ENCODE results near the gene PGGT1B. TPM values are rescaled to one million over a fixed set of nuclear protein-coding genes. Genes with fewer than 3 reads are reported as not detected.

The PGGT1B gene
- total and polyA plus RNA-seq, 9 of the 15 experiments (the other 6 are each of a cell fraction or from before 2014, with no cell fraction given) = 5.3 to 33.7 (median 19.8) TPM

DNA sequence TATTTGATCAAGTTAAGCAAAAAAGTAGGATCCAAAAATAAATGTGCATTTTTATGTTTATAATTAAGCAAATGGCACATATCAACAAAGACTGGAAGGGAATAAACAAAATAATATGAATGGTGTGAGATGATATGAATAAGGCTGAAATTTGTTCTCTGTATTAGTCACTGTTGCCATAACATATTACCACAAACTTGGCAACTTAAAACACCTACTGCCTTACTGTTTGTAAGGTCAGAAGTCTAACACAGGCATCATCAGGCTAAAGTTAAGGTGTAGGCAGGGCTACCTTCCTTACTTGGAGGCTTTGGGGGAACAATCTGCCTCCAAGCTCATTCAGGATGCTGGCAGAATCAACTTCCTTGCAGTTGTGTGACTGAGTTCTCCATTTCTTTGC lies 19.3 kb downstream of the PGGT1B start:
- H2AFZ ChIP-seq (ENCODE audit: low read depth, low read length) = no peak overlapping the region
- FAIRE-seq = no peak
- CTCF ChIA-PET (ENCODE audit: low intra/inter-chr PET ratio) = no interaction called here
- no peaks in the 10 kb centered on the region for H4K20me1 ChIP-seq (replicated peaks; ENCODE audit: control insufficient read depth, insufficient read depth, low read length)
- no peak overlapping the region for H3K4me3 ChIP-seq
- POLR2A ChIA-PET = no interaction called here
- H3K9me1 ChIP-seq (ENCODE audit: control insufficient read depth, insufficient read depth, low read length) = no peaks in the 10 kb centered on the region
- TF ChIP-seq IRF2 (CRISPR knock-in tag; IDR thresholded peaks at IDR 0.05) (no peak), MCM2 (IDR thresholded peaks at IDR 0.05; ENCODE audit: low read depth) (no peak)
- TF ChIP-seq, protein P1, sequence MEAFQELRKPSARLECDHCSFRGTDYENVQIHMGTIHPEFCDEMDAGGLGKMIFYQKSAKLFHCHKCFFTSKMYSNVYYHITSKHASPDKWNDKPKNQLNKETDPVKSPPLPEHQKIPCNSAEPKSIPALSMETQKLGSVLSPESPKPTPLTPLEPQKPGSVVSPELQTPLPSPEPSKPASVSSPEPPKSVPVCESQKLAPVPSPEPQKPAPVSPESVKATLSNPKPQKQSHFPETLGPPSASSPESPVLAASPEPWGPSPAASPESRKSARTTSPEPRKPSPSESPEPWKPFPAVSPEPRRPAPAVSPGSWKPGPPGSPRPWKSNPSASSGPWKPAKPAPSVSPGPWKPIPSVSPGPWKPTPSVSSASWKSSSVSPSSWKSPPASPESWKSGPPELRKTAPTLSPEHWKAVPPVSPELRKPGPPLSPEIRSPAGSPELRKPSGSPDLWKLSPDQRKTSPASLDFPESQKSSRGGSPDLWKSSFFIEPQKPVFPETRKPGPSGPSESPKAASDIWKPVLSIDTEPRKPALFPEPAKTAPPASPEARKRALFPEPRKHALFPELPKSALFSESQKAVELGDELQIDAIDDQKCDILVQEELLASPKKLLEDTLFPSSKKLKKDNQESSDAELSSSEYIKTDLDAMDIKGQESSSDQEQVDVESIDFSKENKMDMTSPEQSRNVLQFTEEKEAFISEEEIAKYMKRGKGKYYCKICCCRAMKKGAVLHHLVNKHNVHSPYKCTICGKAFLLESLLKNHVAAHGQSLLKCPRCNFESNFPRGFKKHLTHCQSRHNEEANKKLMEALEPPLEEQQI (IDR thresholded peaks at IDR 0.05) = no peak
- TF ChIP-seq, protein P2, sequence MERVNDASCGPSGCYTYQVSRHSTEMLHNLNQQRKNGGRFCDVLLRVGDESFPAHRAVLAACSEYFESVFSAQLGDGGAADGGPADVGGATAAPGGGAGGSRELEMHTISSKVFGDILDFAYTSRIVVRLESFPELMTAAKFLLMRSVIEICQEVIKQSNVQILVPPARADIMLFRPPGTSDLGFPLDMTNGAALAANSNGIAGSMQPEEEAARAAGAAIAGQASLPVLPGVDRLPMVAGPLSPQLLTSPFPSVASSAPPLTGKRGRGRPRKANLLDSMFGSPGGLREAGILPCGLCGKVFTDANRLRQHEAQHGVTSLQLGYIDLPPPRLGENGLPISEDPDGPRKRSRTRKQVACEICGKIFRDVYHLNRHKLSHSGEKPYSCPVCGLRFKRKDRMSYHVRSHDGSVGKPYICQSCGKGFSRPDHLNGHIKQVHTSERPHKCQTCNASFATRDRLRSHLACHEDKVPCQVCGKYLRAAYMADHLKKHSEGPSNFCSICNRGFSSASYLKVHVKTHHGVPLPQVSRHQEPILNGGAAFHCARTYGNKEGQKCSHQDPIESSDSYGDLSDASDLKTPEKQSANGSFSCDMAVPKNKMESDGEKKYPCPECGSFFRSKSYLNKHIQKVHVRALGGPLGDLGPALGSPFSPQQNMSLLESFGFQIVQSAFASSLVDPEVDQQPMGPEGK (CRISPR knock-in tag; IDR thresholded peaks at IDR 0.05; ENCODE audit: borderline replicate concordance) = no peak
- no peaks in the 10 kb centered on the region for H3K4me1 ChIP-seq (replicated peaks in 1 of 2; ENCODE audit: control insufficient read depth in 2 of 2, insufficient read depth in 2 of 2, low read length in 2 of 2)
- no TSS peak for BruUV-seq (replicated peaks)
- ATAC-seq = no peak
- H3K27me3 ChIP-seq (ENCODE audit: control insufficient read depth in 2 of 2, insufficient read depth in 2 of 2, low read length in 2 of 2) = no peaks in the 10 kb centered on the region
- H3K36me3 ChIP-seq (ENCODE audit: control insufficient read depth, insufficient read depth, low read length) = peaks cover 25% of the 10 kb centered on the region; the same call in 1 of the 3 replicates
- H3K4me2 ChIP-seq (ENCODE audit: insufficient read depth, low read length) = no peak overlapping the region
- no peaks in the 10 kb centered on the region for H3K79me2 ChIP-seq (ENCODE audit: control insufficient read depth, insufficient read depth, low read length)
- no peak for DNase-seq (ENCODE audit: extremely low read depth in 1 of 4, low spot score in 3 of 4)
- no peak overlapping the region for H3K27ac ChIP-seq (ENCODE audit: extremely low read depth, low read depth, low read length)
- no peak overlapping the region for H3K9ac ChIP-seq (ENCODE audit: insufficient read depth in 1 of 2, low read depth in 2 of 2, low read length in 2 of 2)
- no peaks in the 10 kb centered on the region for H3K9me3 ChIP-seq (replicated peaks; ENCODE audit: control insufficient read depth, insufficient read depth, low read depth, low read length)
- intact Hi-C loops (cut with micrococcal nuclease) = loop anchor here (10.0 kb wide), 1 partner anchor 1569 kb away; no protein-coding TSS in a partner anchor
- in situ Hi-C loops (cut with MboI) = loop anchor here (5.0 kb wide), 1 partner anchor 1561 kb away; no protein-coding TSS in a partner anchor
